K562 (cell line): ENCODE measurements around the gene DGCR8. TPM values are rescaled to one million over a fixed set of nuclear protein-coding genes. Genes with fewer than 3 reads are reported as not detected.

ENCODE experiments used
- ADNP ChIP-seq: fragments of 200-800 bp; sonication (Bioruptor generic); IDR thresholded peaks from 2 replicates; pipeline ENCODE4 v1.6.1; 2016; ENCODE audit warnings: missing genetic modification characterization, missing compliant biosample characterization
- E2F3 ChIP-seq: fragments of 250-450 bp; sonication (Bioruptor Pico); IDR thresholded peaks from 2 replicates; pipeline ENCODE4 v1.4.0; 2020; ENCODE audit warnings: mild to moderate bottlenecking
- ELF4 ChIP-seq: fragments of 450-650 bp; formaldehyde crosslinking; IDR thresholded peaks from 2 replicates; pipeline ENCODE4 v1.4.0; 2022; ENCODE audit warnings: missing genetic modification characterization
- ELK3 ChIP-seq: fragments of 450-650 bp; formaldehyde crosslinking; IDR thresholded peaks from 2 replicates; pipeline ENCODE4 v1.4.0; 2020; ENCODE audit warnings: mild to moderate bottlenecking
- STAT5B ChIP-seq: fragments of 250-450 bp; sonication (Bioruptor Pico); IDR thresholded peaks from 2 replicates; pipeline ENCODE4 v1.8.0; 2021; ENCODE audit warnings: mild to moderate bottlenecking, inconsistent platforms
- TCF7L2 ChIP-seq: fragments of 150-350 bp; IDR thresholded peaks from 2 replicates; pipeline ENCODE4 v1.6.1; 2016; ENCODE audit warnings: low read depth, mild to moderate bottlenecking, low read length, moderate library complexity
- ZKSCAN1 ChIP-seq: fragments of 150-350 bp; IDR thresholded peaks from 2 replicates; pipeline ENCODE4 v1.6.1; 2016; ENCODE audit warnings: low read depth, low read length
- polyA plus RNA-seq, 8 experiments: library from polyadenylated mRNA; depleted of rRNA in 4 of 8; stranded (reverse) in 5 of 8; unstranded in 3 of 8; fragments of >200 nt; fragmentation: Nextera tagmentation in 2 of 8; fragmentation: Illumina TruSeq in 1 of 8; extraction: Ambion mirVana in 2 of 8; extraction: Trizol in 1 of 8; gene quantifications; 2 replicates each; pipeline versions ENCODE4 v1.2.1 to v1.2.3, GENCODE V29; 2011 to 2014; ENCODE audit warnings: inconsistent platforms in 1 of 8, missing spikeins in 1 of 8
- total RNA-seq, 7 experiments: library from RNA; depleted of rRNA in 6 of 7; stranded (reverse); fragments of >200 nt in 6 of 7; fragmentation: Illumina TruSeq in 2 of 7; extraction: Trizol in 2 of 7; gene quantifications; 2 replicates each; pipeline versions ENCODE4 v1.2.1 to v1.2.3, GENCODE V29; 2011 to 2021; ENCODE audit warnings: low replicate concordance in 1 of 7
- TF ChIP-seq, protein P1 (sequence below): fragments of 450-650 bp; IDR thresholded peaks from 2 replicates; pipeline ENCODE4 v1.6.1; 2018; ENCODE audit warnings: mild to moderate bottlenecking, low read depth; ENCODE audit not compliant: partially characterized antibody
- TF ChIP-seq, protein P2 (sequence below): fragments of 450-650 bp; formaldehyde crosslinking; IDR thresholded peaks from 2 replicates; pipeline ENCODE4 v1.4.0; 2022; ENCODE audit warnings: missing genetic modification characterization
- TF ChIP-seq, protein P3 (sequence below), 2 experiments: fragments of 450-650 bp in 1 of 2; sonication (generic) in 1 of 2; formaldehyde crosslinking in 1 of 2; IDR thresholded peaks; 2 replicates each; pipeline versions ENCODE4 v1.7.1 to v1.9.0; 2016 to 2022; ENCODE audit warnings: inconsistent platforms in 1 of 2, mild to moderate bottlenecking in 1 of 2, missing genetic modification reagents in 1 of 2

The DGCR8 gene
- total and polyA plus RNA-seq, 9 of the 15 experiments (the other 6 are each of a cell fraction or from before 2014, with no cell fraction given) = 5.9 to 144 (median 80.1) TPM

DNA sequence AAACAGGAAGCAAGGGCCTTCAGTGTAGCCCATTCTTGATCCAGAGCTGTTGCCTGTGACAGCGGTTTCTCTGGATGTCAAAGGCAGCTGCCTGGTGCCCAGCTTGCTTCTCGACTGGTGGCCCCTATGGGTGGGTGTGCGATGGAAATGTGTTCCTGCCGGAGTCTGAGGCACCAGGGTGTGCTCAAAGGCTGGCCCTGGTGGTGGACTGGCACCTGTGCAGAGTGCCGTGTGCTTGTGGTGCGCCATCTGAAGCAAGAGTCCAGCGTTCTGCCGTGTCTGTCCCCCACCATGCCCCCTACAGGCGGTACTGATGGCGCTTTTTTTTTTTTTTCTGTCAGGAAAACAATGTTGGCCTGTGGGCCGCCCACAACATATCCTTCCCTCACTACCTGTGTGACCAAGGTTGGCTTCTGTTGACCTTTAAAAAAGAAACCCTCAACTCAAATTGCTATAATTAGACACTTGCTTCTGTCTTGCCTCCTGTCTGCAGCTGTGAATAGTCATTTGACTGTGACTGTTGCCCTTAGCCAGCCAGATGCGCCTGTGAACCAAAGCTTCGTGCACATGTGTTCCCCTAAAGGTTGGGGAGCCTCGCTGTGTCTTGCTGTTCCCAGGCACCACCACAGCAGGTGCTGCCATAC lies 31.1 kb downstream of the DGCR8 start (continued):
- TF ChIP-seq, protein P1, sequence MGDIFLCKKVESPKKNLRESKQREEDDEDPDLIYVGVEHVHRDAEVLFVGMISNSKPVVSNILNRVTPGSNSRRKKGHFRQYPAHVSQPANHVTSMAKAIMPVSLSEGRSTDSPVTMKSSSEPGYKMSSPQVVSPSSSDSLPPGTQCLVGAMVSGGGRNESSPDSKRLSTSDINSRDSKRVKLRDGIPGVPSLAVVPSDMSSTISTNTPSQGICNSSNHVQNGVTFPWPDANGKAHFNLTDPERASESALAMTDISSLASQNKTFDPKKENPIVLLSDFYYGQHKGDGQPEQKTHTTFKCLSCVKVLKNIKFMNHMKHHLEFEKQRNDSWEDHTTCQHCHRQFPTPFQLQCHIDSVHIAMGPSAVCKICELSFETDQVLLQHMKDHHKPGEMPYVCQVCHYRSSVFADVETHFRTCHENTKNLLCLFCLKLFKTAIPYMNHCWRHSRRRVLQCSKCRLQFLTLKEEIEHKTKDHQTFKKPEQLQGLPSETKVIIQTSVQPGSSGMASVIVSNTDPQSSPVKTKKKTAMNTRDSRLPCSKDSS = no peak
- TF ChIP-seq ADNP (tag) (no peak), TCF7L2 (no peak), ELF4 (CRISPR knock-in tag) (no peak; the same call in 1 of the 2 replicates), E2F3 (CRISPR knock-in tag) (no peak), STAT5B (CRISPR knock-in tag) (no peak), ZKSCAN1 (no peak; the same call in 1 of the 2 replicates), ELK3 (no peak; the same call in 1 of the 2 replicates)
- TF ChIP-seq, protein P2, sequence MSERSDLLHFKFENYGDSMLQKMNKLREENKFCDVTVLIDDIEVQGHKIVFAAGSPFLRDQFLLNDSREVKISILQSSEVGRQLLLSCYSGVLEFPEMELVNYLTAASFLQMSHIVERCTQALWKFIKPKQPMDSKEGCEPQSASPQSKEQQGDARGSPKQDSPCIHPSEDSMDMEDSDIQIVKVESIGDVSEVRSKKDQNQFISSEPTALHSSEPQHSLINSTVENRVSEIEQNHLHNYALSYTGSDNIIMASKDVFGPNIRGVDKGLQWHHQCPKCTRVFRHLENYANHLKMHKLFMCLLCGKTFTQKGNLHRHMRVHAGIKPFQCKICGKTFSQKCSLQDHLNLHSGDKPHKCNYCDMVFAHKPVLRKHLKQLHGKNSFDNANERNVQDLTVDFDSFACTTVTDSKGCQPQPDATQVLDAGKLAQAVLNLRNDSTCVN = no peak; the same call in 1 of the 2 replicates
- TF ChIP-seq, protein P3, sequence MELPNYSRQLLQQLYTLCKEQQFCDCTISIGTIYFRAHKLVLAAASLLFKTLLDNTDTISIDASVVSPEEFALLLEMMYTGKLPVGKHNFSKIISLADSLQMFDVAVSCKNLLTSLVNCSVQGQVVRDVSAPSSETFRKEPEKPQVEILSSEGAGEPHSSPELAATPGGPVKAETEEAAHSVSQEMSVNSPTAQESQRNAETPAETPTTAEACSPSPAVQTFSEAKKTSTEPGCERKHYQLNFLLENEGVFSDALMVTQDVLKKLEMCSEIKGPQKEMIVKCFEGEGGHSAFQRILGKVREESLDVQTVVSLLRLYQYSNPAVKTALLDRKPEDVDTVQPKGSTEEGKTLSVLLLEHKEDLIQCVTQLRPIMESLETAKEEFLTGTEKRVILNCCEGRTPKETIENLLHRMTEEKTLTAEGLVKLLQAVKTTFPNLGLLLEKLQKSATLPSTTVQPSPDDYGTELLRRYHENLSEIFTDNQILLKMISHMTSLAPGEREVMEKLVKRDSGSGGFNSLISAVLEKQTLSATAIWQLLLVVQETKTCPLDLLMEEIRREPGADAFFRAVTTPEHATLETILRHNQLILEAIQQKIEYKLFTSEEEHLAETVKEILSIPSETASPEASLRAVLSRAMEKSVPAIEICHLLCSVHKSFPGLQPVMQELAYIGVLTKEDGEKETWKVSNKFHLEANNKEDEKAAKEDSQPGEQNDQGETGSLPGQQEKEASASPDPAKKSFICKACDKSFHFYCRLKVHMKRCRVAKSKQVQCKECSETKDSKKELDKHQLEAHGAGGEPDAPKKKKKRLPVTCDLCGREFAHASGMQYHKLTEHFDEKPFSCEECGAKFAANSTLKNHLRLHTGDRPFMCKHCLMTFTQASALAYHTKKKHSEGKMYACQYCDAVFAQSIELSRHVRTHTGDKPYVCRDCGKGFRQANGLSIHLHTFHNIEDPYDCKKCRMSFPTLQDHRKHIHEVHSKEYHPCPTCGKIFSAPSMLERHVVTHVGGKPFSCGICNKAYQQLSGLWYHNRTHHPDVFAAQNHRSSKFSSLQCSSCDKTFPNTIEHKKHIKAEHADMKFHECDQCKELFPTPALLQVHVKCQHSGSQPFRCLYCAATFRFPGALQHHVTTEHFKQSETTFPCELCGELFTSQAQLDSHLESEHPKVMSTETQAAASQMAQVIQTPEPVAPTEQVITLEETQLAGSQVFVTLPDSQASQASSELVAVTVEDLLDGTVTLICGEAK (IDR thresholded peaks at IDR 0.05) = no peak
- TF ChIP-seq, protein P3 (CRISPR knock-in tag; IDR thresholded peaks at IDR 0.05) = no peak
